Colonic mucosa (tissue), 4 donors: ENCODE measurements around the gene FXYD3. TPM values are rescaled to one million over a fixed set of nuclear protein-coding genes. Genes with fewer than 3 reads are reported as not detected.
A peak's percentile ranks its signal among the peaks of the same experiment; 100 is the strongest.
"Not testable (repeated sequence)": the region's sequence is repeated elsewhere in the genome, so short reads cannot be mapped to it uniquely, and the experiment has no call there.

Experiments used
- DNase-seq: peaks from one replicate; pipeline ENCODE4 v3.0.0-alpha.2; 2020
- H3K27ac ChIP-seq: fragments of 200-600 bp; one replicate; pipeline ENCODE4 v1.8.0; 2021
- H3K27me3 ChIP-seq: fragments of 200-600 bp; one replicate; pipeline ENCODE4 v1.8.0; 2021
- H3K36me3 ChIP-seq: fragments of 200-600 bp; one replicate; pipeline ENCODE4 v1.8.0; 2021
- H3K4me1 ChIP-seq: fragments of 200-600 bp; one replicate; pipeline ENCODE4 v1.8.0; 2021; ENCODE audit warnings: mild to moderate bottlenecking
- H3K4me3 ChIP-seq: fragments of 200-600 bp; one replicate; pipeline ENCODE4 v1.8.0; 2021
- H3K9ac ChIP-seq, 2 donors: one replicate each; pipeline ENCODE4 v1.7.0; 2013; ENCODE audit warnings: control low read depth in 2 of 2, low read depth in 2 of 2, low read length in 2 of 2
- H3K9me3 ChIP-seq: fragments of 200-600 bp; one replicate; pipeline ENCODE4 v1.8.0; 2021
- CTCF ChIP-seq: fragments of 200-600 bp; IDR thresholded peaks from one replicate; pipeline ENCODE4 v1.8.0; 2022; ENCODE audit warnings: antibody characterized with exemption, mild to moderate bottlenecking
- intact Hi-C: fragments of 100-400 bp; cut with DNase I; formaldehyde crosslinking; loops from one replicate; pipeline ENCODE4 v1.14.1; 2022
- total RNA-seq, 2 donors: library from RNA; stranded (reverse); fragmentation: NEBNext Ultra II Directional in 1 of 2; extraction: Animal tissue kit (Norgen Biotek cat#: 25700) in 1 of 2; gene quantifications; one replicate each; pipeline ENCODE4 v1.2.1, GENCODE V29; 2021
- donor health status: healthy.
- donor health status: DM: no; HTN: no; CAD: no.
- donor health status: DM: no; HTN: no; CAD: no.

FXYD3 gene
- total RNA-seq, 2 donors from 2014 or later = 1,386 to 2,836 TPM

DNA sequence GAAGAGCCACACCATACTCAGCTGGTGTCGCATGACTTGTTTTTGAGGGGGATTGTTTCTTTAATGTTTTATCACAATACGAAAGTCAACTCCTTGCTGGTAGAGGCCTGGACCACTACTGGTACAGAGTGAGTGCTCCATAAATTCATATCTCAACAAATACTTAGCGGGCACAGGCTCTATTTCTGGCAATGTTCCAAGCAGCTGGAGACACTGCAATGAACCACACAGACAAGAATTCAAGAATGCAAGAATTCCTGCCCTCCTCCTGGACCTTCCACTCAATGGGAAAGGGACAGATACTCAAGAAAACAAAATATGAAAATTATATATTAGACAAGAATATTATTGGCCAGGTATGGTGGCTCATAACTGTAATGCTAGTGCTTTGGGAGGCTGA is 33.8 kb downstream of the FXYD3 start:
- TF ChIP-seq CTCF = no peak

GRCh38 chr19:35150445-35150844 is 34.8 kb downstream of the FXYD3 start:
- H3K9me3 ChIP-seq = no peaks in the 10 kb centered on the region
- no peak for TF ChIP-seq CTCF
- H3K27ac ChIP-seq = no peak overlapping the region
- no peak for DNase-seq
- H3K36me3 ChIP-seq = no peaks in the 10 kb centered on the region
- H3K4me1 ChIP-seq = no peaks in the 10 kb centered on the region
- peaks cover 12% of the 10 kb centered on the region for H3K27me3 ChIP-seq
- intact Hi-C loops = no loop called here
- H3K9ac ChIP-seq = no peak overlapping the region
- no peak overlapping the region for H3K4me3 ChIP-seq

More for the DNA sequence above, 33.8 kb downstream of the FXYD3 start:
- Histone ChIP-seq H3K9ac (no peak overlapping the region), H3K4me3 (no peak overlapping the region), H3K9me3 (no peaks in the 10 kb centered on the region), H3K27me3 (peaks cover 8% of the 10 kb centered on the region), H3K4me1 (no peaks in the 10 kb centered on the region), H3K27ac (no peak overlapping the region), H3K36me3 (no peaks in the 10 kb centered on the region)
- intact Hi-C loops = loop anchor here (10.0 kb wide), 1 partner anchor 115 kb away; the partner anchor contains the start of gene USF2
- no peak for DNase-seq

GRCh38 chr19:35151273-35152065 is 35.8 kb downstream of the FXYD3 start:
- Histone ChIP-seq H3K4me1 (no peaks in the 10 kb centered on the region), H3K9ac (no peak overlapping the region), H3K27me3 (peaks cover 13% of the 10 kb centered on the region), H3K36me3 (no peaks in the 10 kb centered on the region), H3K4me3 (no peak overlapping the region), H3K9me3 (no peaks in the 10 kb centered on the region), H3K27ac (no peak overlapping the region)
- DNase-seq = no peak
- intact Hi-C loops = no loop called here
- TF ChIP-seq CTCF = no peak

- peaks cover 13% of the 10 kb centered on the region for H3K27me3 ChIP-seq
- H3K36me3 ChIP-seq, DNase-seq, H3K4me1 ChIP-seq, intact Hi-C loops, H3K9me3 ChIP-seq, H3K9ac ChIP-seq, H3K27ac ChIP-seq, H3K4me3 ChIP-seq: not testable (repeated sequence)
Observed at GRCh38 chr19:35153129-35153522, 37.5 kb downstream of the FXYD3 start.

GRCh38 chr19:35153701-35154524 is 38.3 kb downstream of the FXYD3 start:
- peak; percentile 50 for DNase-seq
- Histone ChIP-seq H3K4me3 (peak overlapping the region; percentile 57), H3K36me3 (no peaks in the 10 kb centered on the region), H3K27ac (no peak overlapping the region), H3K4me1 (no peaks in the 10 kb centered on the region), H3K9me3 (no peaks in the 10 kb centered on the region), H3K9ac (peak overlapping the region; percentile 48 to 67), H3K27me3 (peaks cover 13% of the 10 kb centered on the region)
- intact Hi-C loops = no loop called here
- TF ChIP-seq CTCF = peak; percentile 39
